Measurements from ENCODE around the gene AHDC1. TPM values are rescaled to one million over a fixed set of nuclear protein-coding genes. Genes with fewer than 3 reads are reported as not detected.

The AHDC1 gene
- total RNA-seq, 4 donors from 2014 or later = 14.7 to 54.3 (median 35.4) TPM

DNA sequence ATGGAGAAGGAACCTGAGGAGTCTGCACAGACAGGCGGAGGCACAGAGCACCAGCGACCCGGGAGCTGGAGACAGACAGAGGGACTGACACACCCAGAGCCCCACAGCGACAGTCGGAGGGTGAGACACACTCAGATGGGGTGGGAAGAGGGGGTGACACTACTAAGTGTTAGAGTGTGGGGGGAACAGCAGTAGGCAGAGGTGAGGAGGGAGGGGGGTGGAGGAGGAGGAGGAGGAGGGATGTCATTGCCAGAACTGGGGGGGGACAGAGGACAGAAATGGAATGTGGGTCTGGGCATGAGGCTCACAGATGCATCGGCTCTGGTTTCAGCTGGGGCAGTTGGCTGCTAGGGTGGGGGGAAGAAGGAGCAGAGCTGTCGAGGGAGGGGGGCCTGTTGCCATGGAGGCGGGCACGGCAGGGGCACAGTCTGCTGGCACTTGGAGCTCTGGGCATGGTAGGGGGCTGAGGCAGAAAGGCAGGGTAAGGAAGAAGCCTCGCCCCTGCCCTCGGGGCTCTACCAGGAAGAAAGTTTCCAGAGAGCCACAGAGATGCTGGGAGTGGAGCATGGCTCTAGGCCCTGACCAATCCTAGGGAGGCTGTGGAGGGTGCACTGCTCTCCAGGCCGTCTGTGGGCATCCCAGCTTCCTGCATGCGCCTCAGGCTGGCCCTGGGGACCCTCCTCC lies 37.3 kb downstream of the AHDC1 start:
- no peak overlapping the region for H3K4me3 ChIP-seq
- peaks cover 96 to 100% (median 100%) of the 10 kb centered on the region in 4 donors for H3K4me1 ChIP-seq
- no peak for TF ChIP-seq EP300 (IDR thresholded peaks at IDR 0.05)
- no peak for TF ChIP-seq CTCF (IDR thresholded peaks at IDR 0.05)
- TF ChIP-seq POLR2A (IDR thresholded peaks at IDR 0.05; ENCODE audit: low read depth) = no peak
- no peak for TF ChIP-seq POLR2AphosphoS5 (IDR thresholded peaks at IDR 0.05)
- no peaks in the 10 kb centered on the region for H3K27me3 ChIP-seq
- WGBS = 44% methylated on average over 8 of the region's 13 CpGs
- H3K9me3 ChIP-seq = no peaks in the 10 kb centered on the region
- peak overlapping the region; percentile 93 to 98 (median 97) for H3K27ac ChIP-seq (replicated peaks in 1 of 4)
- intact Hi-C loops (cut with DNase I) = no loop called here
- DNase-seq (ENCODE audit: extremely low spot score) = no peak
- H3K36me3 ChIP-seq = no peaks in the 10 kb centered on the region

DNA sequence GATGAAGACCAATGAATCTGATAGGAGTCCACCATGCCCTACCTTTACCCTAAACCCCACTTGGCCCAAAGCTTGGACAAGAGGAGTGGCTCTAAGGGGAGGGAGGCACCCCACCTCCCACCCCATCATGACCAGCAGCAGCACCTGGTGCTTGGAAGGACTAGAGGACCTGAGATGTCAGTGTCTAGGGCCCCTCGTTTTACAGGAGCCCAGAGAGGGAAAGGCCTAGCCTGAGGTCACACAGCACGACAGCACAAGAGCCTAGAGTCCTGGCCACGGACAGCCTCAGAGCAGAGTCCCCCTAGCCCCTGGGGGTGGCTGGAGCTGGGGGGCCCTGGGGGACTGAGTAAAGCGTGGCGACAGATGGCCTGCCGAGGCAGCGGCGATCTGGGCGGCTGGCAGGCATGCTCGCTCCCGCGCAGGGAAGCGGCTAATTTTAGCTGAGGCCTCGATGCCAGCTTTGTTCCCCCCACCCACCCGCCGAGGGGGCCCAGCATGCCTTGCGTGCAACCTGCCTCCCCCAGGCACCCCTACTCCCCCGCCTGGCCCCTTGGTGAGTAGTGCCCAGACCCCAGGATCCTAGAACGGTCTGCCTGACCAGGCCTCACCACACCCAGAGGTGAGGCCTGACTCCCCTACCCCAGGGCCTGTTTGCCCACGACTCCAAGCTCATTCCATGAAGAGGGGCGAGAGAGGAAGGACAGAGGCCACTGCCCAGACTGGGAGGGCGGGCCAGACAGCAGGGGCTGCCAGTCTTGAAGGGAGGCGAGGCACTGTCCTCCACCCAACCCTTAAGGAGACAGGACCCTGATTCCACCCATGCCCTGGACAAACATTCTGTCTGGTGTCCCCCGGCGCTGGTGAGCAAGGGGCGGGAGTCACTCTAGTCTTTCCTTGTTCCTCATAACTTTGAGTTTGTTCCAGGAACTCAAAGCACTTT lies 39.0 kb downstream of the AHDC1 start:
- Histone ChIP-seq H3K36me3 (no peaks in the 10 kb centered on the region), H3K4me1 (peaks cover 96 to 100% (median 100%) of the 10 kb centered on the region in 4 donors), H3K27me3 (no peaks in the 10 kb centered on the region), H3K9me3 (no peaks in the 10 kb centered on the region), H3K4me3 (peak overlapping the region in 3 of 4 donors; percentile 4 to 9 (median 6)), H3K27ac (replicated peaks in 1 of 4) (peak overlapping the region; percentile 93 to 98 (median 97))
- WGBS = 52% methylated on average over 25 of the region's 26 CpGs
- DNase-seq (ENCODE audit: extremely low spot score) = no peak
- intact Hi-C loops (cut with DNase I) = no loop called here
- no peak for TF ChIP-seq POLR2AphosphoS5 (IDR thresholded peaks at IDR 0.05)
- TF ChIP-seq POLR2A (IDR thresholded peaks at IDR 0.05; ENCODE audit: low read depth) = no peak
- no peak for TF ChIP-seq EP300 (IDR thresholded peaks at IDR 0.05)
- TF ChIP-seq CTCF (IDR thresholded peaks at IDR 0.05) = no peak

DNA sequence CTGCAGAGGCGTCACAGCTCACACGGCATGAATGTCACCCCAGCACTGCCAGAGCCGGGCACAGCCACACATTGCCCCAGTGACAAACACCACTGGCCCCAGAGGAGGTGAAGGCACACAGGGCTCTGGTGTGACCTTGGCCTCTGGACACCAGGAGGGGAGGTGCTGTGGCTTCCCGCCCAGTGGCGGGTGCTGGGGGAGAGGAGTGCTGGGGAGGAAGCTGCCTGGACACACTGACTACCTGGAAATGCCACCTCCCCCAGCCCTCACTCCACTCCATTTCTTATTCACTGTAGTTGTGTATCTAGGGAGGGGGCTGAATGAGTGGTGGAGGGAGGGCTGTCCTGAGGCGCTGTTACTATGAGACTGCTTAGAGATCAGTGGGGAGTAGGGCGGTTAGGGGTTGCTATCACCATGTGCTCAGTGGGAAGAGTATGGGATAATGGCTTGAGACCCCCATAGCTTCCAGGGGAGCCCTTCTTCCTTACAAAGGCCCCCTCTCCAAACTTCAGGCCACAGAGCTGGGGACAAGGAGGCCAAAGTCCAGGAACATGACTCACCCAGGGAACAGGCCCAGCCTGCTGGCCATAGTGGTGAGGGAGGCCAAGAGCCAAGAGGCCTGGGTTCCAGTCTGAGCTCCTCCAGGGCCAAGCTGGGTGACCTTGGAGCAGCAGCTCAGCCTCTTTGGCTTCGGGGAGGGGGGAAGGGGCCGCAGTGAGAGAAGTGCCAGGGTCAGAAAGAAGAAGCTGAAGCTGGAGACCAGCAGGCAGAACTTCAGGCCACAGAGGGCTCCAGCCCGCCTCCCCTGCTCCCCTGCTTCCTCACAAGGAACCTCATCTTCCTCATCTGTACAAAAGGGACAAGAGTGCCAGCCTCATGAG lies 40.1 kb downstream of the AHDC1 start:
- WGBS = 34% methylated on average over 7 of the region's 10 CpGs
- TF ChIP-seq POLR2AphosphoS5 (IDR thresholded peaks at IDR 0.05) (no peak), POLR2A (IDR thresholded peaks at IDR 0.05; ENCODE audit: low read depth) (peak; percentile 23)
- Histone ChIP-seq H3K27ac (replicated peaks in 1 of 4) (peak overlapping the region; percentile 93 to 98 (median 97)), H3K36me3 (peaks cover 0 to 2% (median 0%) of the 10 kb centered on the region in 4 donors), H3K4me1 (peaks cover 89 to 99% (median 97%) of the 10 kb centered on the region in 4 donors), H3K9me3 (no peaks in the 10 kb centered on the region), H3K4me3 (peak overlapping the region in 2 of 4 donors; percentile 4 to 5), H3K27me3 (no peaks in the 10 kb centered on the region)
- no peak for DNase-seq (ENCODE audit: extremely low spot score)
- intact Hi-C loops (cut with DNase I) = no loop called here

DNA sequence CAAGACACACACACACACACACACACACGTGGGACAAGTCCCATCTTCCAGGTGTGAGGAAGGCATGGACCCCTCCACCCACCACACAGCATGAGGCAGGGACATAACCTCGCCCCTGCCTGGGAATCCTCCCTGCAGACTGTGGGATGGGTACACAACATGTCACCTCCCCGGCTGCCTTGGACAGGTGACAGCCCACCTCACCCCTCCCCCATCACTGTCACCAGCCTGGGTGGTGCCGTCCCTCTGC lies 40.7 kb downstream of the AHDC1 start:
- H3K36me3 ChIP-seq = peaks cover 4 to 8% (median 5%) of the 10 kb centered on the region in 4 donors
- peaks cover 91 to 99% (median 97%) of the 10 kb centered on the region in 4 donors for H3K4me1 ChIP-seq
- intact Hi-C loops (cut with DNase I) = no loop called here
- TF ChIP-seq EP300 (IDR thresholded peaks at IDR 0.05) = no peak
- TF ChIP-seq CTCF (IDR thresholded peaks at IDR 0.05) = no peak
- no peak for TF ChIP-seq POLR2AphosphoS5 (IDR thresholded peaks at IDR 0.05)
- no peak for TF ChIP-seq POLR2A (IDR thresholded peaks at IDR 0.05; ENCODE audit: low read depth)
- DNase-seq (ENCODE audit: extremely low spot score) = no peak
- no peaks in the 10 kb centered on the region for H3K27me3 ChIP-seq
- WGBS = 38% methylated on average over 1 of the region's 4 CpGs
- H3K9me3 ChIP-seq = no peaks in the 10 kb centered on the region
- peak overlapping the region; percentile 93 to 98 (median 97) for H3K27ac ChIP-seq (replicated peaks in 1 of 4)
- H3K4me3 ChIP-seq = peak overlapping the region in 2 of 4 donors; percentile 4 to 5

Measured in esophagus muscularis mucosa (tissue), 4 donors.